GM18499 (cell line): Measurements from ENCODE around the gene PCNX1.
"Not testable (repeated sequence)": the region's sequence is repeated elsewhere in the genome, so short reads cannot be mapped to it uniquely, and the experiment has no call there.

Experiments
- ATAC-seq: cut with Tn5 transposase; IDR thresholded peaks from one replicate; pipeline ENCODE4 v1.9.1; 2021; ENCODE audit warnings: moderate number of reproducible peaks; ENCODE audit not compliant: insufficient read depth, unreplicated experiment

The PCNX1 gene

GRCh38 chr14:70907176-70907995 is at the start of gene PCNX1:
PCNX1 (plus strand) TSS chr14:70907459; CDS start chr14:70907851, 392 bp downstream.
- ATAC-seq, result peak; percentile 41

- ATAC-seq, result no peak
These were observed 49.8 kb upstream of the PCNX1 start for GRCh38 chr14:70857496-70857890.

GRCh38 chr14:70858641-70859040 is 48.6 kb upstream of the PCNX1 start:
- ATAC-seq, result no peak

GRCh38 chr14:70866992-70867391 is 40.3 kb upstream of the PCNX1 start:
- ATAC-seq, result not testable (repeated sequence)

DNA sequence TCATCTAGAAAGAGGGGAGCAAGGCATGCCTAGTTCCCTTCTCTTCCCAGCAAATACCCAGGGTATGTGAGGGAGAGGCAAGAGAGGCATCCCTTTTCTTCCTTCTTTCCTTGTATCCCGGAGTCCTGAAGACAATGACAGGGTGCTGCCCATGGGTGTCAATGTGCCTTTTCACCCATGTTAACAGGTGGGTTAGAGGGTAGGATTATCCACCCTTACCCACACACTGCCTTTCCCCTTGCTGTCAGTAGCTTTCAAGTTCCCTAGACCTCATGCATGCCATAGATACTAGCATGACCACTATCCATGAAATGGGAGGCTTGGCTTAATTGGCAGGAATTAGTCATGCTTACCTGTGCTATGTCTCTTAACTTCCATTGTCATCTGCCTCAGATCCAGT is 36.3 kb upstream of the PCNX1 start:
- no peak for ATAC-seq

- ATAC-seq, result no peak
These were observed 35.2 kb upstream of the PCNX1 start for GRCh38 chr14:70871863-70872677.

DNA sequence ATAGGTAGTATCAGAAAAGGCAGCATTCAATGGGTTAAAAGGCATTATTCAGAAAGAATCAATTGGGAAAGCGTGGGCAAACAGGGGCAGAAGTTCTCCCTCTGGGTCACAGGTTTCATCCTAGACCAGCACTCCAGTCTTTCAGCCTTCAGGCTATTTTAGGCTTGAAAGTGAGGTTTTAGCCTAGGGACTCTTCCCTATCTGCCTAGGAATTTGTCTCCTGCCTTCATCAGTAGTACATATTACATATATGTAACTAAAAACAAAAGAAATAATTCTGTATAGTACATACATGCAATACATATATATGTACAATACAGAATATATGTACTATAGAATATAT is 34.6 kb upstream of the PCNX1 start:
- ATAC-seq, result no peak

- no peak for ATAC-seq
These were observed 33.6 kb upstream of the PCNX1 start for GRCh38 chr14:70873627-70874026.

DNA sequence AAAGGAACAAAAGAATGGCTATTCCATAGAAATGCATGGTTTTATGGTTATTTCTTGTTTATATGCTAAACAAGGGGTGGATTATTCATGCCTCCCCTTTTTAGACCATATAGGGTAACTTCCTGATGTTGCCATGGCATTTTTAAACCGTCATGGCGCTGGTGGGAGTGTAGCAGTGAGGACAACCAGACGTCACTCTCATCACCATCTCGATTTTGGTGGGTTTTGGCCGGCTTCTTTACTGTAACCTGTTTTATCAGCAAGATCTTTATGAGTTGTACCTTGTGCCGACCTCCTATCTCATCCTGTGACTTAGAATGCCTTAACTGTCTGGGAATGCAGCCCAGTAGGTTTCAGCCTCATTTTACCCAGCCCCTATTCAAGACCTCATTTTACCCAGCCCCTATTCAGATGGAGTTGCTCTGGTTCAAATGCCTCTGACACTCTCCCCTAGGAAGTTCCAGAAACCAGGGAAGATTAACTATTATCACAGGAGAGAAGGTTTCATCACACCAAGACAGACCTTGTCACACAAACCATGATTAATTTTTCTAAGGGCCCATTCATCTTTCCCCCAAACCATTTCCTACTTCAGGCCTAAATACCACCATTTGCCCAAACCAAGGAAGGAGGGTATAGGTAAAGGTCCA is 31.3 kb upstream of the PCNX1 start:
- ATAC-seq, result not testable (repeated sequence)

DNA sequence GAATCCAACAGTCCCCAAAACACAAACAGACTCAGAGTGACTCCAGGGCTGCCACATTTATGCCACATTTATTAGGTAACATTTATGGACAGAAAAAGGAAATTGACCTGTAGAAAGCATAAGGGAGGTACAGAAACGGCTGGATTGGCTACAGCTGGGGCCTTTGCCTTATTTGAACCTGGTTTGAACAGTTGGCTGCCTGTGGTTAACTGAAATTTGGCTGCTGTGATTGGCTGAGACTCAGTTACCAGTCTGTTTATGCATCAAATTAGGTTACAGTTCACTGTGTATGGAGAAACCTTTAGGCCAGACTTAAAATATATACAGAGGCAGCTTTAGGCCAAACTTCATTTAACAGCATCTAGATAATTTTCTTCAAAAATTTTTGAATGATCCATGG is 27.8 kb upstream of the PCNX1 start:
- ATAC-seq, result no peak

DNA sequence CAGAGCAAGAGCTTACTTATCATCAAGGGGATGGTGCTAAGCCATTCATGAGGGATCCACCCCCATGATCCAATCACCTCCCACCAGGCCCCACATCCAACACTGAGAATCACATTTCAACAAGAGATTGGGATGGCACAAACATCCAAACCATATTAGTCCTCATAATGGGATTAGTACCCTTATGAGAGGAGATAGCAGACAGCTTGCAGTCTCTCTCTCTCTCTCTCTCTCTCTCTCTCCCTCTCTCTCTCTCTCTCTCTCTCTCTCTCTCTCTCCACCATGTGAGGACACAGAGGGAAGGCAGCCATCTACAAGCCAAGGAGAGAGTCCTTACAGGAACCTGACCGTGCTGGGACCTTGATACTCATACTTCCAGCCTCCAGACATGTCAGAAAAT is 26.4 kb upstream of the PCNX1 start:
- not testable (repeated sequence) for ATAC-seq

DNA sequence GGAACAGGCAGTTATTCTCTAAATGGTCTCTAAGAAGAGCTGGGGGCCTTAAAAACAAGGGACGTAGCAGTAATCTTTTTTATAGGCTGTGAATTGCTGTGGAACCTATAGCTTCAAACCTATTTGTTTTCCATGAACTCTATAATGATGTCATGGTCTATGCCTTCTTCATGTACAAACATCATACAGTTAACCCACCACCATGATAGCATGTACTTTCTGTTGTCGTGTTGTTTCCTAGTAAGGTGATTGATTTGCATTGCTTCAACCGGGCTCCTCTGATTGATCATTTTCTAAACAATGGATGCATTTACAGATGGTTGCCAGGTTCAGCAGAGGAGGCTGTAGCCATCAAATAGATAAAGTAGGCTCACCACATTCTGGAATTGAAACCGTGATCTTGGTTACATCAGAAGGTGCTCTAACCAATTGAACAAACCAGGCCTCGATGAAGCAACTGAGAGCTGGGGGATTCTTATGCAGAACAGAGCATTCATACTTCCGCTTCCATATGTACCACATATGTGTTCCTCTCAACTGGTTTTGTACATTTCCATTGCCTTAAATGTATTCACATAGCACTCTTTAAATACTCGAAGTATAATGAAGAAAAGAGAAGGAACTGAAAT is 25.6 kb upstream of the PCNX1 start:
- ATAC-seq, result peak; percentile 72

DNA sequence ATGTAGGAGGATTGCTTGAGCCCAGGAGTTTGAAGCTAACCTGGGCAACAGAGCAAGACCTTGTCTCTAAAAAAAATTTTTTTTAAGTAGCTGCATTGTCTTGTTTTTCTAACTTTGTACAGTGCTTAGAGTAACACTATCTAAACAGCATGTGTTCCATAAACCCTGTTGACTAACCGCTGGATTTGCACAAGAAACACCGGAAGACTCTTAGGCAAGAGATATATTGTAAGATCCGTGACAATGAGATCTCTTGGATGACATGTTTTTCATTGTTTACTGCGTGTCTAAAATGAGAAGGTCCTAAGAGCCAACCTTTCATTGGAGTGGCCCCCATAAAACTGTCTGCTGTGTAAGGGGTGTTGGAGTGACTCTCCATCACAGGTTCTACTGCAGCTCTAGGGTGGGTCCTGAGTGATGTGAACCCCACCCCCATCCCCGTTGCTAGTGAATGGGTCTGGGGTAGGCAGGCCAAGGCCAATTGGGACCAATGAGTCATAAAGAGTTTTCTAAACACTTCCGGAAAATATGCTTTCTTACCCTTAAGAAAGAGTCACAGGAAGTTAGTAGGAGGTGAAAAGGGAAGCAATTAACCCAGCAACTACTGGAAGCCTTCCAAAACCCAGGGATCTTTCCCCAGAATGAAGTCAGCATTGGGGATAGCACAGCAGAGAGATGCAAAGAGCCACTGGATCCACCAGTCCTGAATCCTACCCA is 24.3 kb upstream of the PCNX1 start:
- no peak for ATAC-seq

GRCh38 chr14:70884595-70885342 is 22.5 kb upstream of the PCNX1 start:
- no peak for ATAC-seq

- ATAC-seq, result no peak
These were observed 21.8 kb upstream of the PCNX1 start for GRCh38 chr14:70885343-70886022.

DNA sequence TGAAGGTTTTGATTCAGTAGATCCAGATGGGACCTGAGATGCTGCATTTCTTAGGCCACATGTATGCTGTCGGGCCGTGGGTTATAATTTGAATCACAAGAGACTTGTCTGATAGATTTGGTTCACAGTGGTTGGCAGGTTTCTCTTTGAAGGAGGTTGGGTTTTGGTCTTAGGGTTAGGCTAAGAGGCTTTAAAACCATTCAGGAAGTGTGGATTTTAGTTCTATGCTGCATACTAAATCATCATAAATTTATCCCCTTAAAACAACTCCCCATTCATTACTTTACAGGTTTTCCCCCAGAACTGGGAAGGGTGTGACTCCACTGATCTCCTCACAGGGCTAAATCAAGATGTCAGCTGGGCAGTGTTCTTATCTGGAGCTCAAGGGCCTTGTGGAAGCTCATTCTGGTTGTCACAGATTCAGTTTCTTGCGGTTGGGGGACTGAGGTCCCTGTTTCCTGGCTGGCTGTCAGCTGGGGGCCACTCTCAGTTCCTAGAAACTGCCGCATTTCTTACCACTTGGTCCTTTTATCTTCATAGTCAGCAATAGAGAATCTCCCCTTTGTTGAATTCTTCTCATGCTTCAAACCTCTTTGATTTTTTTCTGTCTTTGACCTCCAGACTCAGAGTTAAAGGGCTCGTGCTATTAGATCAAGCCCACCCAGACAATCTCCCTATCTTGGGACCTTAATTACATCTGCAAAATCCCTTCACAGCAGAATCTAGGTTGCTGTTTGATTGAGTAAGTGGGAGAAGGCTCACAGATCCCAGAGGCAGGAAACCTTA is 20.6 kb upstream of the PCNX1 start:
- ATAC-seq, result no peak

DNA sequence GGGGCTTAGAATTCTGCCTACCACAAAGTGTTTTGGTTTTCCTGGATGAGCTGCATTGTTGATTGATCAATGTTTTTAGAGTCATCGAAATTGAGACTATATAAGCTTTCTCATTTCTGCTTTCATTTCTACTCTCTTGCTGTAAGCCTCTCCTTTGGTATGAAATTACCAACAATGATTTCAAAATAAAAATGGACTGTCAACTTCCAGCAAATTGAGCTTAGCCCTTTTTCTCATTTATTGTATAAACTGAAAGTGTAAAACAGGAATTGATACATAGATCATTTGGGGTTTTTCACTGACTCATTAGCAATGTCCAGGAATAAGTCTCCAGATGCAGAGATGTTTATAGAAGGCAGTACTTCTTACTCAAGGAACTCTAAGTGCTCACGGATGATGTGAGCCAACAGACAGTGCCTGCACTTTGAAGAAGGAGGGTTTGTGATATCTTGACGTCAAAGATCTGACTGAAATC is 20.0 kb upstream of the PCNX1 start:
- ATAC-seq, result no peak
